KBM-7 (cell line): ENCODE measurements around the gene ARHGEF7.

ENCODE experiments used
- DNase-seq: peaks from one replicate; pipeline ENCODE4 v3.0.0-alpha.2; 2015
- in situ Hi-C: fragments of 300-500 bp; cut with MboI; formaldehyde crosslinking; loops from 2 replicates; pipeline ENCODE4 v1.14.3; 2020; ENCODE audit warnings: low sequenced_read_pairs, low pct_unique_long_range_greater_than_20kb, mixed read lengths

ARHGEF7 gene

GRCh38 chr13:111280681-111281585 is 165.8 kb downstream of the ARHGEF7 start:
- in situ Hi-C loops, result no loop called here
- no peak for DNase-seq

DNA sequence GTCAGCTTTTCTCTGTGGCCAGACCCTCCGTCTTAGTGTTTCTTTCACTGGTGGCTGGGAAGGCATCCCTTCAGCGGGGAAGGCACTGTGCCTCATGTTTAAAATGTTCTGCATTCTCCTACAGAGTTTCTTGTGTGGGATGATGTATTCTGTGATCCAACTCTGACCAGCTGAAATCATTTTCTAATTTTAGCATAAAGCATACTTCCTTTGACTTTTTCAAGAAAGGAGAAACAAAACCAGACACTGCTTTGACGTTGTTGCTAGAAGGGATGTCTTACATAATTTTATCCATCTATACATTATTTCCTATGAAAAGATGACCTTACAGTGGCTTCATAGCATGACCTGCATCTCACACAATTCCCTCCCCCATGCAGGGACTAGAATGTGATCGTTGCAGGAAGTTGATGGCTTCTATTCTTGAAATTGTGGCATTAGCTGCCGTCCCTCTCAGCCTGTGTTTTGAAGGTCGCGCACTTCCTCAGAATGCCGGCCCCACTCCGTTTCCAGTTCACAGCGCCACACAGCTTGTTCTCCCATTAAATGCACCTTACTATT is 166.7 kb downstream of the ARHGEF7 start:
- DNase-seq, result peak; percentile 4
- in situ Hi-C loops, result no loop called here

- no peak for DNase-seq
- in situ Hi-C loops, result no loop called here
These were observed 167.3 kb downstream of the ARHGEF7 start for GRCh38 chr13:111282425-111282824.

DNA sequence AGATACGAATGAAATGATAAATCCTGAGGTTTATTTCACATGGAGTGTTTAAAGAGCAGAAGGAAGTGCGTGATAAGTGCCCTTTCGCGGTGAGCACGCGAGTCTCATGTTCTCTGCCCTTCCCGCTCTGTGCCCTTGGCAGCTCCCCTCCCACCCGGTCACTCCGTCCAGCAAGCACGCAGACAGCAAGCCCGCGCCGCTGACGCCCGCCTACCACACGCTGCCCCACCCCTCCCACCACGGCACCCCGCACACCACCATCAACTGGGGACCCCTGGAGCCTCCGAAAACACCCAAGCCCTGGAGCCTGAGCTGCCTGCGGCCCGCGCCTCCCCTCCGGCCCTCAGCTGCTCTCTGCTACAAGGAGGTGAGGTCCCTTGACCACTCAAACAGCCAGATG is 167.9 kb downstream of the ARHGEF7 start:
- no peak for DNase-seq
- in situ Hi-C loops, result no loop called here

DNA sequence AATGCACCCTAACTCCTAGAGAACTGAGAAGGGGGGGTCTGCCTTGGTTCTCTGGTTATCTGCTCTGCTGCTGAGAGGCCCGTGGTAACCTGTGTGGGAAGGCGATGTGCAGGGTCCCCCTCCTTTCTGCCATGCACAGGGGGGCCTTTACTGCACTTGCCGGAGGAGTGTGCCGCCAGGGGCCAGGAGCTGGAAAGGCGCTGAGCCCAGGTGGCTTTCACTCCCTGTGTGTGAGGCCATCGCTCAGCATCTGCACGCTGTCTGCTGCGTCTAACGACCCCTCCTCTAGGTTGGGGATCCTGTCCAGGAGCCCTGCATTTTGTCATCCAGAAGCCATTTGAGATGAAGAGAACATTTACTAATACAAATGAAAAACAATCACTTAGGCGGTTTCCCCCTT is 168.3 kb downstream of the ARHGEF7 start:
- DNase-seq, result no peak
- in situ Hi-C loops, result no loop called here

- DNase-seq, result no peak
- in situ Hi-C loops, result no loop called here
These were observed 168.9 kb downstream of the ARHGEF7 start for GRCh38 chr13:111283991-111284390.

DNA sequence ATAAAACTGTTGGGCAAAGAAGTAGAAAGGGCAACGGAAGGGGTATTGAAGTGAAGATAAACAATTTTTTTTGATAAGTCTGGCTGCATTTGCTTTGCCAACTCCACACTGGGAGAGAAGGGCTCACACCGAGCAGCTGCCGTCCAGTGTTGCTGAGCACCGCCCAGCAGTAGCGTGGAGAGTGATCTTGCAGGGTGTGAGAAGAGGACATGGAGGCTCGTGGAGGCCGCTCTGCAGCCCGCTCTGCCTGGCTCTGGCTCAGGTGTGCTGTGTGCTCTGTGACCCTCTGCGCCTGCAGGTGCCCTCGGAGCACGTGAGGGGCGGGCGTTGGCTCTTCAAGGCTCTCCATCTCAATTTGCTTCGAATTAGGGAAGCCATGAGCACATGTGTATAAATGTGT is 169.5 kb downstream of the ARHGEF7 start:
- in situ Hi-C loops, result no loop called here

GRCh38 chr13:111286162-111286561 is 171.1 kb downstream of the ARHGEF7 start:
- in situ Hi-C loops, result no loop called here
- no peak for DNase-seq

More for the DNA sequence above, 169.5 kb downstream of the ARHGEF7 start:
- no peak for DNase-seq

DNA sequence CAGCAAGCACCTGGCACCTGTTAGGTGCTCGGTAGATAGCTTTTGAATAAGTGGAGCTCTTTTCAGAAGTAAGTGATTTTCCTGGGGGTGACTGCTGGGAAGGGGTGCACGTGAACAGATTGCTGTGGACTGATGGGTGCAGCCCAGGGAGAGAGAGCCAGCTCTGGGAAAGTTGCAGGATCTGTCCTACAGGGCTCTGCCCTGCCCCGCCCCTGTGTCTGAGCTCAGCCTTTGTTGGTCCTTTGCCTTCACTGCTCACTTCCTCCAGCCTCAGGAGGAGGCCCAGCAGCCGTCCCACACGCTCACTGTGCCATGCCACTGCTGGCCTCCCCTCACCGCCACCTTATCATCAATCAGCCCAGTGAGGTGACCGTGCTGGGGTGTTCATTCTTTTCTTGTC is 171.6 kb downstream of the ARHGEF7 start:
- in situ Hi-C loops, result no loop called here

GRCh38 chr13:111287201-111287600 is 172.1 kb downstream of the ARHGEF7 start:
- in situ Hi-C loops, result no loop called here
- no peak for DNase-seq

More for the DNA sequence above, 171.6 kb downstream of the ARHGEF7 start:
- no peak for DNase-seq

DNA sequence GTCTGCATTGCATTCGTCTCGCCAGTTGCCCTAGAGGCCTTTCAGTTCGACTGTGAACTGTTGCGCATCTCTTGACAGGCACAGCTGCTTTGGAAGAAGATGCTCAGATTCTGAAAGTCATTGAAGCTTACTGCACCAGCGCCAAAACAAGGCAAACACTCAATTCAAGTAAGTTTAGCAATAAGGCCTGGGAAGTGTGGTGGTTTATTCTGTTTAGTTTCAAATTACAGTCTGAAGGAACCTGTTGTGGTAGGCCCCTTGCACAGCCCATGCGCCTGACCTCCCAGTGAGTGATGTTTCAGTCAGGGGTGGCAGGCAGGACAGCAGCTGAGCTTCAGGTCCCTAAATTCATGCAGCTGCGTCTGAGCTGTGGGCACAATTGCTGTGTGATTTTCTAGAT is 173.2 kb downstream of the ARHGEF7 start:
- in situ Hi-C loops, result no loop called here
- no peak for DNase-seq

DNA sequence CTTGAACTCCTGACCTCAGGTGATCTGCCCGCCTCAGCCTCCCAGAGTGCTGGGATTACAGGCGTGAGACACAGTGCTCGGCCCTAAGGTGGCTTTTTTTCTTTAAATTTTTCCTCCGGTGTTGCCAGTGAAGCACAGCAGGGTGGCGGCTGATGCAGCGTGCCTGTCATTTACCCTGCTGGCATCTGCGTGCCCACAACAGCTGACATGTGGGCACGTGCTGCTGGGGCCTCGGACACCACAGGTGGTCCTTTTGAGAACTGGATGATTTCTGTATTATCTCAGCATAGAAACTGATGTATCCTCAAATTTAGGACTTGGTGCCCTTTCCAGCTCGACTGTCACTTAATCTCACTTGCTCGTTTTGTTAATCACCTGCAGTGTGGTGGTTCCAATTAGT is 174.1 kb downstream of the ARHGEF7 start:
- DNase-seq, result no peak
- in situ Hi-C loops, result no loop called here

GRCh38 chr13:111291908-111292307 is 176.8 kb downstream of the ARHGEF7 start:
- DNase-seq, result no peak
- in situ Hi-C loops, result no loop called here

GRCh38 chr13:111292710-111293485 is 177.8 kb downstream of the ARHGEF7 start:
- DNase-seq, result no peak
- in situ Hi-C loops, result no loop called here

- no peak for DNase-seq
- in situ Hi-C loops, result no loop called here
These were observed 180.8 kb downstream of the ARHGEF7 start for GRCh38 chr13:111295886-111296285.

GRCh38 chr13:111296417-111296816 is 181.3 kb downstream of the ARHGEF7 start:
- in situ Hi-C loops, result no loop called here
- no peak for DNase-seq

- in situ Hi-C loops, result no loop called here
- no peak for DNase-seq
These were observed 183.3 kb downstream of the ARHGEF7 start for GRCh38 chr13:111298214-111298975.

GRCh38 chr13:111302045-111302726 is 187.1 kb downstream of the ARHGEF7 start:
- DNase-seq, result no peak
- in situ Hi-C loops, result no loop called here

- in situ Hi-C loops, result no loop called here
- DNase-seq, result no peak
These were observed 188.4 kb downstream of the ARHGEF7 start for GRCh38 chr13:111303559-111303958.
